Measurements from ENCODE around the gene CPT1A.

DNA sequence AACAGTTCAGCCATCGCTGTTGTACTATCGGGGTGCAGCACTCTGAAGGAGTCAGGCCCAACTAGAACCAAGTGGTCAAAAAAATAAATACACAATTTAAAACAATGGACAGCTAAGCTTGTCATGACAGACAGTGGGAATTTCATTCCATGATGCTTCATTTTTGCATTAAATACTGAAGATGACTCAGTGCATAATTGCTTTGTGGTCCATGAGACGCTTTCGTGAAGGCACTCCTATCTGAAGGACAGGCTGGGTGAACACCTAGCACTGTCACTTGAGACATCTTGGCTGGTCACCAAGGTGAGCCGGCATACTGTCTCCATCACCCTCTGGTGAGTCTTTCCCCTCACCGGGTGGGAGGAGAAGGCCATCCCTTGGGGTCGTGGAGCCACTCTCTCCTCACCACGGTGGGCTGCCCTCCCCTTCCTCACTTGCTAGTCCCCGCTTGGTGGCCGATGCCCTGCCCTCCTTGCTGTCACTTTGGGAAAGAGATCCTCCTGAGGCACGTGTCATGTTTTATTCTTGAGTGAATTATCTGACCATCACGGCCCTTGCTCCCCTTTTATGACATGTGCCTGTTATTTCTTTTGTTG lies 85.4 kb downstream of the CPT1A start:
- TF ChIP-seq, protein P1, sequence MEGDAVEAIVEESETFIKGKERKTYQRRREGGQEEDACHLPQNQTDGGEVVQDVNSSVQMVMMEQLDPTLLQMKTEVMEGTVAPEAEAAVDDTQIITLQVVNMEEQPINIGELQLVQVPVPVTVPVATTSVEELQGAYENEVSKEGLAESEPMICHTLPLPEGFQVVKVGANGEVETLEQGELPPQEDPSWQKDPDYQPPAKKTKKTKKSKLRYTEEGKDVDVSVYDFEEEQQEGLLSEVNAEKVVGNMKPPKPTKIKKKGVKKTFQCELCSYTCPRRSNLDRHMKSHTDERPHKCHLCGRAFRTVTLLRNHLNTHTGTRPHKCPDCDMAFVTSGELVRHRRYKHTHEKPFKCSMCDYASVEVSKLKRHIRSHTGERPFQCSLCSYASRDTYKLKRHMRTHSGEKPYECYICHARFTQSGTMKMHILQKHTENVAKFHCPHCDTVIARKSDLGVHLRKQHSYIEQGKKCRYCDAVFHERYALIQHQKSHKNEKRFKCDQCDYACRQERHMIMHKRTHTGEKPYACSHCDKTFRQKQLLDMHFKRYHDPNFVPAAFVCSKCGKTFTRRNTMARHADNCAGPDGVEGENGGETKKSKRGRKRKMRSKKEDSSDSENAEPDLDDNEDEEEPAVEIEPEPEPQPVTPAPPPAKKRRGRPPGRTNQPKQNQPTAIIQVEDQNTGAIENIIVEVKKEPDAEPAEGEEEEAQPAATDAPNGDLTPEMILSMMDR (IDR thresholded peaks at IDR 0.05) = no peak
- TF ChIP-seq POLR2AphosphoS5 (IDR thresholded peaks at IDR 0.05) = no peak
